ENCODE data around the gene IMMP2L.
"Not testable (repeated sequence)": the region's sequence is repeated elsewhere in the genome, so short reads cannot be mapped to it uniquely, and the experiment has no call there.

The IMMP2L gene

GRCh38 chr7:111290982-111291381 lies 271.3 kb downstream of the IMMP2L start:
- H3K4me3 ChIP-seq (ENCODE audit: low read depth in 1 of 2, low read length in 2 of 2), result no peak overlapping the region
- no peak overlapping the region for H2AFZ ChIP-seq (ENCODE audit: low read depth, low read length)
- H3K36me3 ChIP-seq (ENCODE audit: insufficient read depth, low read length), result no peaks in the 10 kb centered on the region
- TF ChIP-seq EZH2 (IDR thresholded peaks at IDR 0.05; ENCODE audit: borderline replicate concordance, low read depth, low read length, severe bottlenecking), result no peak
- TF ChIP-seq CTCF (IDR thresholded peaks at IDR 0.05; ENCODE audit: borderline replicate concordance, extremely low read depth, low read length, poor library complexity, severe bottlenecking), result no peak
- H3K27ac ChIP-seq (ENCODE audit: low read length), result no peak overlapping the region
- no peak overlapping the region for H3K4me2 ChIP-seq (ENCODE audit: insufficient read depth, low read length)
- H4K20me1 ChIP-seq (ENCODE audit: insufficient read depth, low read length), result no peaks in the 10 kb centered on the region
- H3K79me2 ChIP-seq (ENCODE audit: insufficient read depth, low read length), result no peaks in the 10 kb centered on the region
- no peaks in the 10 kb centered on the region for H3K4me1 ChIP-seq (ENCODE audit: insufficient read depth, low read length)
- no peak for ATAC-seq (ENCODE audit: insufficient read depth, low read depth)
- no peaks in the 10 kb centered on the region for H3K9me3 ChIP-seq (ENCODE audit: insufficient read depth, low read length, severe bottlenecking)
- no peak for DNase-seq
- H3K9ac ChIP-seq (ENCODE audit: low read depth, low read length), result no peak overlapping the region
- H3K27me3 ChIP-seq (ENCODE audit: insufficient read depth, low read length, poor library complexity), result no peaks in the 10 kb centered on the region

- Histone ChIP-seq H3K4me2 (ENCODE audit: insufficient read depth, low read length) (no peak overlapping the region), H3K4me3 (ENCODE audit: low read depth in 1 of 2, low read length in 2 of 2) (no peak overlapping the region), H3K4me1 (ENCODE audit: insufficient read depth, low read length) (no peaks in the 10 kb centered on the region), H3K36me3 (ENCODE audit: insufficient read depth, low read length) (no peaks in the 10 kb centered on the region), H4K20me1 (ENCODE audit: insufficient read depth, low read length) (no peaks in the 10 kb centered on the region), H3K27me3 (ENCODE audit: insufficient read depth, low read length, poor library complexity) (no peaks in the 10 kb centered on the region), H3K79me2 (ENCODE audit: insufficient read depth, low read length) (no peaks in the 10 kb centered on the region), H3K9ac (ENCODE audit: low read depth, low read length) (no peak overlapping the region), H3K27ac (ENCODE audit: low read length) (no peak overlapping the region), H2AFZ (ENCODE audit: low read depth, low read length) (no peak overlapping the region), H3K9me3 (ENCODE audit: insufficient read depth, low read length, severe bottlenecking) (no peaks in the 10 kb centered on the region)
- ATAC-seq (ENCODE audit: insufficient read depth, low read depth) (no peak), DNase-seq (no peak)
- TF ChIP-seq EZH2 (IDR thresholded peaks at IDR 0.05; ENCODE audit: borderline replicate concordance, low read depth, low read length, severe bottlenecking) (no peak), CTCF (IDR thresholded peaks at IDR 0.05; ENCODE audit: borderline replicate concordance, extremely low read depth, low read length, poor library complexity, severe bottlenecking) (no peak)
These were observed 271.9 kb downstream of the IMMP2L start for GRCh38 chr7:111290419-111290818.

GRCh38 chr7:111288441-111288840 lies 273.9 kb downstream of the IMMP2L start:
- H3K36me3 ChIP-seq (ENCODE audit: insufficient read depth, low read length); H2AFZ ChIP-seq (ENCODE audit: low read depth, low read length); H3K4me2 ChIP-seq (ENCODE audit: insufficient read depth, low read length); H3K9me3 ChIP-seq (ENCODE audit: insufficient read depth, low read length, severe bottlenecking); H3K4me1 ChIP-seq (ENCODE audit: insufficient read depth, low read length); H3K9ac ChIP-seq (ENCODE audit: low read depth, low read length); H3K4me3 ChIP-seq (ENCODE audit: low read depth in 1 of 2, low read length in 2 of 2); H3K79me2 ChIP-seq (ENCODE audit: insufficient read depth, low read length); H3K27me3 ChIP-seq (ENCODE audit: insufficient read depth, low read length, poor library complexity); ATAC-seq (ENCODE audit: insufficient read depth, low read depth); H3K27ac ChIP-seq (ENCODE audit: low read length); H4K20me1 ChIP-seq (ENCODE audit: insufficient read depth, low read length); DNase-seq: not testable (repeated sequence)

- no peaks in the 10 kb centered on the region for H4K20me1 ChIP-seq (ENCODE audit: insufficient read depth, low read length)
These were observed 279.7 kb downstream of the IMMP2L start for GRCh38 chr7:111282626-111283025.

More at GRCh38 chr7:111282626-111283025, 279.7 kb downstream of the IMMP2L start:
- Histone ChIP-seq H3K4me3 (ENCODE audit: low read depth in 1 of 2, low read length in 2 of 2) (no peak overlapping the region), H3K4me1 (ENCODE audit: insufficient read depth, low read length) (no peaks in the 10 kb centered on the region), H3K4me2 (ENCODE audit: insufficient read depth, low read length) (no peak overlapping the region), H3K36me3 (ENCODE audit: insufficient read depth, low read length) (no peaks in the 10 kb centered on the region), H3K9me3 (ENCODE audit: insufficient read depth, low read length, severe bottlenecking) (no peaks in the 10 kb centered on the region), H3K27me3 (ENCODE audit: insufficient read depth, low read length, poor library complexity) (no peaks in the 10 kb centered on the region), H3K27ac (ENCODE audit: low read length) (no peak overlapping the region), H2AFZ (ENCODE audit: low read depth, low read length) (no peak overlapping the region), H3K79me2 (ENCODE audit: insufficient read depth, low read length) (no peaks in the 10 kb centered on the region), H3K9ac (ENCODE audit: low read depth, low read length) (no peak overlapping the region)
- TF ChIP-seq EZH2 (IDR thresholded peaks at IDR 0.05; ENCODE audit: borderline replicate concordance, low read depth, low read length, severe bottlenecking), result no peak
- TF ChIP-seq CTCF (IDR thresholded peaks at IDR 0.05; ENCODE audit: borderline replicate concordance, extremely low read depth, low read length, poor library complexity, severe bottlenecking), result no peak
- DNase-seq (no peak), ATAC-seq (ENCODE audit: insufficient read depth, low read depth) (no peak)
